ENCODE measurements around the gene GPR52.

Gene GPR52

DNA sequence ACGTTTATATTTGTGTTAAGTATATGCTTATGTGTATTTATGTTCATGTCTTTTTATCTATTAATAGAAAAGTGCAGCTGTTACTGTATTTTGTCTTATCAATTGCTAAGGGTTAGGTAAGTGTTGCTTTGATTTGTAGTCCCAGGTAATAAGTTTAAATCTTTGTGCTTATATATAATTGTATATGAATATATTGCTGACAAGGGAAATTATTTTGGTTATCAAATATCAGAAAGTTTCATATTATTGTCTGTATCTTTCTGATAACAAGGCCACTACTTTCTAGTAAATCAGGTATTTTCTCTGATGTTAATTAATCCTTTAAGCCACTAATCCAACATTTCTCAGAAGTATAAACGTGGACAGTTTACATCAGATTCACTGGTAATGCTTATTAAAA, 21.3 kb downstream of the GPR52 start:
- DNase-seq: no peak

DNA sequence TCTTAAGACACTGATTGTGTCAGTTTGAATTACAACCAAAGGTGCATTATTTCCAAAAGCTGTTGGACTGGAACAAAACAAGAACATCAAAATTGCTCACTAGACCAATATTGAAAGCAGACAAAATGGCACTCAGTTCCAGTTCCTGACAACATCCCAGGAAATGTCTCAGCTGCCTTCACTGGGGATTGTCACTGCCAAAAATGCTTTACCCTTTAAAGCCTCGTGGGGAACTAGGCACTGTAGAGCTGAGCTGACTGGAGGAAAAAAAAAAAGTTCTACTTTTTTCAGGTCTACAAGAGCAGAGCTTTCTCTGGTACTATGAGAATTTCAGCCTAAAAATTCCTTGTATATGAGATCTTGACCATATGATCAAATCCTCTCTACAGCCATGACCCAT, 21.9 kb downstream of the GPR52 start:
- DNase-seq: no peak

DNA sequence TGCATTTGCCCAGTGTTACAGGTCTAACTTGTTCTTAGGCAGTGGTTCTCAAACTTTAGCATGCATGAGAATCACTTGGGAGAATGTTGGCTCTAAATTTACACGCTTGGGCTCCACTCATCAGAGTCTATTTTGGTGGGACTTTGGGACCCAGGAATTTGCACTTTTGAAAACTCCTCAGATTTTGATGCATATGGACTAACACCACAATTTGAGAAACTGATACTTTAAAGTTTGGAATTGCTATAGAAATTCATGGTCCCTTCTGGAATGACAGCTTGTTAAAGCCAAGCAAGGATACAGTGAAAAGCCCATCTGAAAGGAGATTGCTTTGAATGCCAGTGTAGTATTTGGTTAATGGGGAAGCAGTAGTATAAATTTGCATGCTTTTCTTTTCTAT, 31.5 kb downstream of the GPR52 start:
- DNase-seq: no peak

DNA sequence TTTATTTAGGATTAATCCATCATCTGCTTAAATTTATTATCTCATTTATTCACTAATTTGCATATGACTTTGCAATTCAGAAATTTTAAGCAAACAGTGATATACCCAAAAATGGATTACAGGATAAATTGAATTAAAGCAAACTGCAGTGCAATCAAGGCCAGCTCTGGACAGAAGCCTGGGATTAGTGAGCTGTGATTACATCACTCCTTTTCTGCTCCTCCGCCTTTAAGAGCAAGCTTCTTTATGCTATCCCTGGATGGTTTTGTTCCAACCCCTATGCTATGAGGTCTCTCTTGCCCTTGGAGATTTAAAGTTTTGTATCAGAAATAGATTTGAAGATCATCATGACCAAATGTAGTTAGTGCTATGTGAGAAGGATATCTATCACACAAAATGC, 32.6 kb downstream of the GPR52 start:
- no peak for DNase-seq

DNA sequence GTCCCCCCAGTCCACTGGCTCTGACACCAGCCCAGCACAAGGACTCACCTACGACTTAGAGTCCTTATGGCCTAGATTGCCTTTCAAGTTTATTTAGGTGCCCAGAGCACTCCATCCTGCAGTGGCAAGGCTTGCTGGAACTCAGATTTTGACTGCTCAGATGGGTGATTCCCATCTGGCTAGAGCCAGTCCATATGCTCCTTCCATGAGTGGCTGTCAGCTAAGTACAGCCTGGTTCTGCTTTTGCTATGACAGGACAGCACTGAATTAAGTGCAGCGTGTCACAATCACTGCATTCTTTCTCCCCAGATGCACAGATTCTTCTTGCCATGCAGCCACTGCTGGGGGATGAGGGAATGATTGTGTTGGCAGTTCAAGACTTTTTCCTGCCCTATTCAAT, 43.8 kb downstream of the GPR52 start:
- no peak for DNase-seq

DNA sequence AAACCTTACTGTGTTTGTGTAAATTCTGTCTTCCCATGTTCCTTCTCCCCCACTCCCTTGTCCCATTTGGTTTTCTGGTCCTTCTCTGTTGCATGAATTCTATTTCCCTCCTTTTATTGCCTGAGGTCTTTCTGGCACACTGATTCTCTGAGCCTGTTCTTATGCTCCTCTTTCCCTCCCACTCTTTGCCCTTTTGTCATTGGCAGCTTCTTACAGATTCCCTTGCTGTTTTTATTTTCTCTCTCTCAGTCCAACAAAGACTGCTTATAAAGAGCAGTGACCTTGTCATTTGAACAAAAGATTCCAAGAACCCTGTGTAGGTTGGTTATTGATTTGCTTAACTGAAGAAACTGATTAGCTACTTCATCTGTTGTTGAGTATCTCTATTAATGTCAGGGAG, 49.7 kb downstream of the GPR52 start:
- DNase-seq: no peak
